B cell (primary cell): ENCODE measurements around the gene NOC2L. TPM values are rescaled to one million over a fixed set of nuclear protein-coding genes. Genes with fewer than 3 reads are reported as not detected.

Experiments used
- ATAC-seq: fragments of 200-7000 bp; cut with Tn5 transposase; one replicate; pipeline ENCODE4 v1.10.0; 2021; ENCODE audit warnings: low read depth, mild to moderate bottlenecking, moderate number of reproducible peaks, moderate library complexity
- CTCF ChIA-PET: fragments of 350-600 bp; sonication (Branson Sonifier 250); formaldehyde crosslinking; loops from one replicate; lab custom pipeline; 2021; ENCODE audit warnings: antibody characterized with exemption, inconsistent platforms; lab: Charles Lee
- POLR2A ChIA-PET: fragments of 350-600 bp; sonication (Branson Sonifier 250); formaldehyde crosslinking; loops from one replicate; lab custom pipeline; 2021; ENCODE audit warnings: antibody characterized with exemption; lab: Charles Lee
- DNase-seq: peaks from one replicate; pipeline ENCODE4 v3.0.0; 2013
- H2AFZ ChIP-seq: 2 replicates; pipeline ENCODE4 v1.6.1; 2012; ENCODE audit warnings: mild to moderate bottlenecking, low read depth, low read length; ENCODE audit not compliant: insufficient read depth, poor library complexity, severe bottlenecking
- H3K27ac ChIP-seq, 2 donors: 1 replicate in 1 of 2; 2 replicates in 1 of 2; pipeline ENCODE4 v1.5.1; 2012 to 2013; ENCODE audit warnings: low read length in 2 of 2, mild to moderate bottlenecking in 2 of 2, moderate library complexity in 1 of 2
- H3K27me3 ChIP-seq, 4 experiments: fragments of 200-600 bp in 1 of 4; sonication (generic) in 1 of 4; replicated peaks in 1 of 4; 1 replicate in 2 of 4; 2 replicates in 2 of 4; pipeline versions ENCODE4 v1.6.1 to v1.7.0; 2013 to 2016; ENCODE audit warnings: low read length in 3 of 4, mild to moderate bottlenecking in 2 of 4, mixed read lengths in 1 of 4, moderate library complexity in 1 of 4; ENCODE audit not compliant: insufficient read depth in 4 of 4, control insufficient read depth in 3 of 4; ENCODE audit errors: control extremely low read depth in 1 of 4
- H3K36me3 ChIP-seq, 2 experiments: replicated peaks in 1 of 2; 1 replicate in 1 of 2; 2 replicates in 1 of 2; pipeline versions ENCODE4 v1.6.1 to v1.7.1; 2013; ENCODE audit warnings: low read length in 1 of 2; ENCODE audit not compliant: insufficient read depth in 2 of 2, control insufficient read depth in 1 of 2; ENCODE audit errors: control extremely low read depth in 1 of 2, extremely low read depth in 1 of 2
- H3K4me1 ChIP-seq, 2 donors: fragments of 200-600 bp in 1 of 2; sonication (generic) in 1 of 2; 1 replicate in 1 of 2; 2 replicates in 1 of 2; pipeline versions ENCODE4 v1.5.1 to v1.6.1; 2013 to 2017; ENCODE audit warnings: low read length in 2 of 2; ENCODE audit not compliant: control insufficient read depth in 2 of 2, insufficient read depth in 2 of 2
- H3K4me2 ChIP-seq: replicated peaks from 2 replicates; pipeline ENCODE3; 2012; ENCODE audit warnings: mild to moderate bottlenecking, low read depth, low read length; ENCODE audit not compliant: poor library complexity, severe bottlenecking
- H3K4me3 ChIP-seq, 5 experiments: fragments of 200-600 bp in 1 of 5; sonication (generic) in 1 of 5; 1 replicate in 3 of 5; 2 replicates in 2 of 5; pipeline versions ENCODE4 v1.5.1 to v1.7.0; 2011 to 2016; ENCODE audit warnings: low read length in 4 of 5, mild to moderate bottlenecking in 4 of 5, low read depth in 2 of 5, control low read depth in 1 of 5, moderate library complexity in 1 of 5; ENCODE audit not compliant: insufficient read depth in 1 of 5; ENCODE audit errors: control extremely low read depth in 1 of 5, extremely low read depth in 1 of 5
- H3K79me2 ChIP-seq: fragments of 200-600 bp; sonication (generic); one replicate; pipeline ENCODE4 v1.6.0; 2016; ENCODE audit warnings: low read length; ENCODE audit not compliant: control insufficient read depth, insufficient read depth
- H3K9ac ChIP-seq: fragments of 200-600 bp; sonication (generic); 2 replicates; pipeline ENCODE4 v1.6.1; 2017; ENCODE audit warnings: mild to moderate bottlenecking, low read length, moderate library complexity
- H3K9me3 ChIP-seq, 3 donors: one replicate each; pipeline versions ENCODE4 v1.6.1 to v1.7.1; 2013; ENCODE audit warnings: low read length in 2 of 3; ENCODE audit not compliant: control insufficient read depth in 2 of 3, insufficient read depth in 1 of 3; ENCODE audit errors: control extremely low read depth in 1 of 3
- H4K20me1 ChIP-seq: 2 replicates; pipeline ENCODE4 v1.6.0; 2012; ENCODE audit warnings: mild to moderate bottlenecking, low read length; ENCODE audit not compliant: insufficient read depth, control insufficient read depth, poor library complexity, severe bottlenecking
- H3K27ac Mint-ChIP-seq: one replicate; pipeline ENCODE4 v1.8.0; 2021; ENCODE audit warnings: mixed read lengths
- H3K27me3 Mint-ChIP-seq: one replicate; pipeline ENCODE4 v1.8.0; 2021; ENCODE audit warnings: mixed read lengths
- H3K4me1 Mint-ChIP-seq: one replicate; pipeline ENCODE4 v1.8.0; 2021; ENCODE audit warnings: mixed read lengths
- H3K4me3 Mint-ChIP-seq: one replicate; pipeline ENCODE4 v1.8.0; 2021; ENCODE audit warnings: mixed read lengths
- H3K9me3 Mint-ChIP-seq: one replicate; pipeline ENCODE4 v1.8.0; 2022; ENCODE audit warnings: mixed read lengths; ENCODE audit not compliant: insufficient read depth
- CTCF ChIP-seq: fragments of 200-600 bp; IDR thresholded peaks from one replicate; pipeline ENCODE4 v1.8.0; 2022; ENCODE audit warnings: antibody characterized with exemption, mild to moderate bottlenecking
- EZH2 ChIP-seq: IDR thresholded peaks from 2 replicates; pipeline ENCODE4 v1.6.1; 2012; ENCODE audit warnings: borderline replicate concordance, low read depth, mild to moderate bottlenecking, moderate library complexity, low read length; ENCODE audit not compliant: insufficient read depth, poor library complexity, severe bottlenecking
- WGBS: methylation state at CpG from one replicate; pipeline ENCODE4 v1.1.5; 2013; ENCODE audit warnings: missing lambda C conversion rate; ENCODE audit not compliant: insufficient coverage; 5-methylcytosine and 5-hydroxymethylcytosine counted together
- intact Hi-C: fragments of 100-400 bp; cut with micrococcal nuclease; formaldehyde crosslinking; loops from one replicate; pipeline ENCODE4 v1.10.0; 2022
- polyA plus RNA-seq: library from polyadenylated mRNA; depleted of rRNA; stranded (reverse); fragments of >200 nt; gene quantifications from 2 replicates; pipeline ENCODE4 v1.2.3, GENCODE V29; 2012
- total RNA-seq, 2 donors: library from RNA; stranded (reverse); fragments of 120-200 nt in 1 of 2; gene quantifications; 1 replicate in 1 of 2; 2 replicates in 1 of 2; pipeline versions ENCODE4 v1.2.3 to v1.2.4, GENCODE V29; 2013 to 2022

Gene NOC2L
- total and polyA plus RNA-seq, 2 donors (not counting 1 experiment from before 2014, with no cell fraction given) = 48.0 to 64.1 TPM

- H3K27ac Mint-ChIP-seq = no peak overlapping the region
- no peaks in the 10 kb centered on the region for H4K20me1 ChIP-seq
- H3K79me2 ChIP-seq = no peaks in the 10 kb centered on the region
- WGBS = 69% methylated on average over 26 of the region's 26 CpGs
- H3K4me1 ChIP-seq = peaks cover 13 to 20% of the 10 kb centered on the region in 2 donors
- CTCF ChIA-PET = no interaction called here
- H3K27me3 ChIP-seq = peaks cover 0 to 27% (median 6%) of the 10 kb centered on the region in 4 experiments
- POLR2A ChIA-PET = no interaction called here
- intact Hi-C loops = no loop called here
- no peaks in the 10 kb centered on the region for H3K9me3 ChIP-seq
- no peak overlapping the region for H3K27ac ChIP-seq
- no peak overlapping the region for H3K9ac ChIP-seq
- H3K4me2 ChIP-seq = peak overlapping the region; percentile 99
- no peaks in the 10 kb centered on the region for H3K9me3 Mint-ChIP-seq
- no peak for DNase-seq
- H2AFZ ChIP-seq = no peak overlapping the region
- H3K27me3 Mint-ChIP-seq = peaks cover 13% of the 10 kb centered on the region
- H3K4me1 Mint-ChIP-seq = peaks cover 6% of the 10 kb centered on the region
- no peaks in the 10 kb centered on the region for H3K36me3 ChIP-seq
- H3K4me3 Mint-ChIP-seq = peak overlapping the region; percentile 32
- ATAC-seq = no peak
- H3K4me3 ChIP-seq = no peak overlapping the region
- TF ChIP-seq CTCF (no peak), EZH2 (no peak)
Observed at GRCh38 chr1:965526-966134, 6.6 kb upstream of the NOC2L start.

GRCh38 chr1:964691-965525, 5.9 kb upstream of the NOC2L start:
- H3K9me3 Mint-ChIP-seq = no peaks in the 10 kb centered on the region
- peaks cover 16 to 24% of the 10 kb centered on the region in 2 donors for H3K4me1 ChIP-seq
- no peak for TF ChIP-seq EZH2
- TF ChIP-seq CTCF = no peak
- ATAC-seq (no peak), DNase-seq (no peak)
- peaks cover 6% of the 10 kb centered on the region for H3K4me1 Mint-ChIP-seq
- no peaks in the 10 kb centered on the region for H4K20me1 ChIP-seq
- H3K27me3 Mint-ChIP-seq = peaks cover 13% of the 10 kb centered on the region
- WGBS = 94% methylated on average over 31 of the region's 51 CpGs
- no peak overlapping the region for H3K27ac ChIP-seq
- H3K4me3 ChIP-seq = no peak overlapping the region
- intact Hi-C loops = no loop called here
- H3K27ac Mint-ChIP-seq = no peak overlapping the region
- POLR2A ChIA-PET = no interaction called here
- H3K9me3 ChIP-seq = no peaks in the 10 kb centered on the region
- no peak overlapping the region for H2AFZ ChIP-seq
- no peak overlapping the region for H3K4me2 ChIP-seq
- H3K36me3 ChIP-seq = no peaks in the 10 kb centered on the region
- no peak overlapping the region for H3K9ac ChIP-seq
- H3K79me2 ChIP-seq = no peaks in the 10 kb centered on the region
- CTCF ChIA-PET = no interaction called here
- H3K4me3 Mint-ChIP-seq = no peak overlapping the region
- peaks cover 0 to 21% (median 5%) of the 10 kb centered on the region in 4 experiments for H3K27me3 ChIP-seq
